ENCODE results near the gene TAF4B.
"Not testable (repeated sequence)": the region's sequence is repeated elsewhere in the genome, so short reads cannot be mapped to it uniquely, and the experiment has no call there.

Gene TAF4B

GRCh38 chr18:26356045-26356785, 130.0 kb downstream of the TAF4B start:
- H3K36me3 Mint-ChIP-seq (ENCODE audit: low read depth), result peaks cover 37% of the 10 kb centered on the region
- no peaks in the 10 kb centered on the region for H3K9me3 Mint-ChIP-seq
- no peaks in the 10 kb centered on the region for H3K4me1 Mint-ChIP-seq (ENCODE audit: low read depth)
- no peak overlapping the region for H3K4me3 Mint-ChIP-seq
- H3K27me3 Mint-ChIP-seq, result no peaks in the 10 kb centered on the region
- no peak overlapping the region for H3K27ac Mint-ChIP-seq
- DNase-seq, result no peak

- H3K27ac Mint-ChIP-seq, result no peak overlapping the region
- H3K4me3 Mint-ChIP-seq, result no peak overlapping the region
- no peak for DNase-seq
- H3K27me3 Mint-ChIP-seq, result no peaks in the 10 kb centered on the region
- no peaks in the 10 kb centered on the region for H3K9me3 Mint-ChIP-seq
- H3K4me1 Mint-ChIP-seq (ENCODE audit: low read depth), result no peaks in the 10 kb centered on the region
- peaks cover 42% of the 10 kb centered on the region for H3K36me3 Mint-ChIP-seq (ENCODE audit: low read depth)
Observed at GRCh38 chr18:26357960-26358359, 131.7 kb downstream of the TAF4B start.

GRCh38 chr18:26362021-26362420, 135.8 kb downstream of the TAF4B start:
- H3K4me3 Mint-ChIP-seq, result no peak overlapping the region
- no peak for DNase-seq
- no peaks in the 10 kb centered on the region for H3K27me3 Mint-ChIP-seq
- H3K4me1 Mint-ChIP-seq (ENCODE audit: low read depth), result no peaks in the 10 kb centered on the region
- H3K9me3 Mint-ChIP-seq, result no peaks in the 10 kb centered on the region
- no peak overlapping the region for H3K27ac Mint-ChIP-seq
- H3K36me3 Mint-ChIP-seq (ENCODE audit: low read depth), result peaks cover 64% of the 10 kb centered on the region

GRCh38 chr18:26367425-26367824, 141.2 kb downstream of the TAF4B start:
- Mint-ChIP-seq H3K27ac (no peak overlapping the region), H3K36me3 (ENCODE audit: low read depth) (peaks cover 57% of the 10 kb centered on the region), H3K9me3 (no peaks in the 10 kb centered on the region), H3K27me3 (no peaks in the 10 kb centered on the region), H3K4me3 (no peak overlapping the region), H3K4me1 (ENCODE audit: low read depth) (no peaks in the 10 kb centered on the region)
- no peak for DNase-seq

GRCh38 chr18:26370037-26370436, 143.8 kb downstream of the TAF4B start:
- Mint-ChIP-seq H3K27me3 (no peaks in the 10 kb centered on the region), H3K27ac (no peak overlapping the region), H3K9me3 (no peaks in the 10 kb centered on the region), H3K36me3 (ENCODE audit: low read depth) (peaks cover 56% of the 10 kb centered on the region), H3K4me1 (ENCODE audit: low read depth) (no peaks in the 10 kb centered on the region), H3K4me3 (no peak overlapping the region)
- DNase-seq, result no peak

- no peak overlapping the region for H3K4me3 Mint-ChIP-seq
Observed at GRCh38 chr18:26376105-26376504, 149.9 kb downstream of the TAF4B start.

GRCh38 chr18:26378701-26379100, 152.5 kb downstream of the TAF4B start:
- Mint-ChIP-seq H3K36me3 (ENCODE audit: low read depth) (peaks cover 12% of the 10 kb centered on the region), H3K27ac (no peak overlapping the region), H3K27me3 (no peaks in the 10 kb centered on the region), H3K4me1 (ENCODE audit: low read depth) (no peaks in the 10 kb centered on the region), H3K9me3 (no peaks in the 10 kb centered on the region), H3K4me3 (no peak overlapping the region)
- DNase-seq, result no peak

More at GRCh38 chr18:26376105-26376504, 149.9 kb downstream of the TAF4B start:
- no peaks in the 10 kb centered on the region for H3K9me3 Mint-ChIP-seq
- peaks cover 20% of the 10 kb centered on the region for H3K36me3 Mint-ChIP-seq (ENCODE audit: low read depth)
- no peaks in the 10 kb centered on the region for H3K4me1 Mint-ChIP-seq (ENCODE audit: low read depth)
- DNase-seq, result no peak
- H3K27me3 Mint-ChIP-seq, result no peaks in the 10 kb centered on the region
- H3K27ac Mint-ChIP-seq, result no peak overlapping the region

- not testable (repeated sequence) for DNase-seq; H3K4me1 Mint-ChIP-seq (ENCODE audit: low read depth); H3K4me3 Mint-ChIP-seq; H3K27ac Mint-ChIP-seq; H3K27me3 Mint-ChIP-seq; H3K9me3 Mint-ChIP-seq
- H3K36me3 Mint-ChIP-seq (ENCODE audit: low read depth), result peaks cover 13% of the 10 kb centered on the region
Observed at GRCh38 chr18:26381555-26381954, 155.3 kb downstream of the TAF4B start.

GRCh38 chr18:26383454-26384270, 157.4 kb downstream of the TAF4B start:
- Mint-ChIP-seq H3K9me3 (no peaks in the 10 kb centered on the region), H3K27ac (no peak overlapping the region), H3K4me1 (ENCODE audit: low read depth) (no peaks in the 10 kb centered on the region), H3K4me3 (no peak overlapping the region), H3K36me3 (ENCODE audit: low read depth) (peaks cover 27% of the 10 kb centered on the region), H3K27me3 (no peaks in the 10 kb centered on the region)
- no peak for DNase-seq

- Mint-ChIP-seq H3K4me3 (no peak overlapping the region), H3K27me3 (no peaks in the 10 kb centered on the region), H3K4me1 (ENCODE audit: low read depth) (no peaks in the 10 kb centered on the region), H3K36me3 (ENCODE audit: low read depth) (peaks cover 46% of the 10 kb centered on the region), H3K9me3 (no peaks in the 10 kb centered on the region), H3K27ac (no peak overlapping the region)
- no peak for DNase-seq
Observed at GRCh38 chr18:26386002-26386401, 159.8 kb downstream of the TAF4B start.

GRCh38 chr18:26386441-26386840, 160.2 kb downstream of the TAF4B start:
- no peaks in the 10 kb centered on the region for H3K9me3 Mint-ChIP-seq
- H3K27me3 Mint-ChIP-seq, result no peaks in the 10 kb centered on the region
- no peak for DNase-seq
- H3K4me1 Mint-ChIP-seq (ENCODE audit: low read depth), result no peaks in the 10 kb centered on the region
- H3K4me3 Mint-ChIP-seq, result no peak overlapping the region
- H3K27ac Mint-ChIP-seq, result no peak overlapping the region
- H3K36me3 Mint-ChIP-seq (ENCODE audit: low read depth), result peaks cover 50% of the 10 kb centered on the region

- Mint-ChIP-seq H3K36me3 (ENCODE audit: low read depth) (peaks cover 27% of the 10 kb centered on the region), H3K4me1 (ENCODE audit: low read depth) (no peaks in the 10 kb centered on the region), H3K27me3 (no peaks in the 10 kb centered on the region), H3K9me3 (no peaks in the 10 kb centered on the region), H3K4me3 (no peak overlapping the region), H3K27ac (no peak overlapping the region)
- DNase-seq, result no peak
Observed at GRCh38 chr18:26394047-26394654, 167.9 kb downstream of the TAF4B start.

- peaks cover 4% of the 10 kb centered on the region for H3K36me3 Mint-ChIP-seq (ENCODE audit: low read depth)
- no peaks in the 10 kb centered on the region for H3K4me1 Mint-ChIP-seq (ENCODE audit: low read depth)
- no peaks in the 10 kb centered on the region for H3K9me3 Mint-ChIP-seq
- no peak overlapping the region for H3K27ac Mint-ChIP-seq
- no peaks in the 10 kb centered on the region for H3K27me3 Mint-ChIP-seq
- H3K4me3 Mint-ChIP-seq, result no peak overlapping the region
- DNase-seq, result no peak
Observed at GRCh38 chr18:26397019-26397418, 170.8 kb downstream of the TAF4B start.

GRCh38 chr18:26403491-26403890, 177.2 kb downstream of the TAF4B start:
- no peaks in the 10 kb centered on the region for H3K4me1 Mint-ChIP-seq (ENCODE audit: low read depth)
- H3K9me3 Mint-ChIP-seq, result no peaks in the 10 kb centered on the region
- no peaks in the 10 kb centered on the region for H3K27me3 Mint-ChIP-seq
- H3K27ac Mint-ChIP-seq, result no peak overlapping the region
- no peaks in the 10 kb centered on the region for H3K36me3 Mint-ChIP-seq (ENCODE audit: low read depth)
- DNase-seq, result no peak
- H3K4me3 Mint-ChIP-seq, result no peak overlapping the region

All from activated T-cell treated with anti-CD3 and anti-CD28 coated beads, Interleukin-2, amount 50 U/mL, for 24 hours (primary cell).